Sigmoid colon (tissue), 7 donors: ENCODE measurements around the gene SHH. TPM values are rescaled to one million over a fixed set of nuclear protein-coding genes. Genes with fewer than 3 reads are reported as not detected.
"Not testable (repeated sequence)": the region's sequence is repeated elsewhere in the genome, so short reads cannot be mapped to it uniquely, and the experiment has no call there.

Source experiments
- DNase-seq: peaks from one replicate; pipeline ENCODE4 v3.0.0-alpha.2; 2019
- H3K27ac ChIP-seq, 4 donors: fragments of 200-600 bp; sonication (generic); one replicate each; pipeline ENCODE4 v1.5.1; 2016 to 2019; ENCODE audit warnings: mild to moderate bottlenecking in 1 of 4
- H3K27me3 ChIP-seq, 3 donors: fragments of 200-600 bp; sonication (generic); one replicate each; pipeline ENCODE4 v1.5.1; 2019; ENCODE audit warnings: mild to moderate bottlenecking in 1 of 3
- H3K36me3 ChIP-seq, 4 donors: fragments of 200-600 bp; sonication (generic); one replicate each; pipeline ENCODE4 v1.5.1; 2016 to 2019
- H3K4me1 ChIP-seq, 4 donors: fragments of 200-600 bp; sonication (generic); one replicate each; pipeline ENCODE4 v1.5.1; 2017 to 2019
- H3K4me3 ChIP-seq, 4 donors: fragments of 200-600 bp; sonication (generic); one replicate each; pipeline ENCODE4 v1.5.1; 2017 to 2019; ENCODE audit warnings: mild to moderate bottlenecking in 2 of 4, moderate library complexity in 1 of 4
- H3K9me3 ChIP-seq, 4 donors: fragments of 200-600 bp in 3 of 4; sonication (generic) in 3 of 4; one replicate each; pipeline versions ENCODE4 v1.5.1 to v1.6.1; 2013 to 2019
- EP300 ChIP-seq, 4 donors: sonication (generic); formaldehyde crosslinking; IDR thresholded peaks; one replicate each; pipeline ENCODE4 v1.6.1; 2017; ENCODE audit warnings: antibody characterized with exemption in 4 of 4
- POLR2A ChIP-seq, 2 donors: fragments of 450-650 bp; IDR thresholded peaks; one replicate each; pipeline ENCODE4 v1.6.1; 2016; ENCODE audit warnings: antibody characterized with exemption in 2 of 2, mild to moderate bottlenecking in 2 of 2, moderate library complexity in 2 of 2
- POLR2AphosphoS5 ChIP-seq, 4 donors: sonication (generic); formaldehyde crosslinking; IDR thresholded peaks; one replicate each; pipeline ENCODE4 v1.6.1; 2017; ENCODE audit warnings: antibody characterized with exemption in 4 of 4
- WGBS, 2 donors: extraction: QIAGEN DNeasy Blood & Tissue Kit; methylation state at CpG; one replicate each; pipeline ENCODE4 v1.1.7; 2013; 5-methylcytosine and 5-hydroxymethylcytosine counted together
- intact Hi-C: fragments of 100-400 bp; cut with DNase I; formaldehyde crosslinking; loops from one replicate; pipeline ENCODE4 v1.15.1; 2023
- polyA plus RNA-seq, 3 donors: library from polyadenylated mRNA; stranded (reverse); fragments of 200-250 nt; gene quantifications; one replicate each; pipeline ENCODE4 v1.2.3, GENCODE V29; 2013
- total RNA-seq, 4 donors: library from RNA; depleted of rRNA; stranded (reverse); fragments of >200 nt; gene quantifications; one replicate each; pipeline ENCODE4 v1.1.0, GENCODE V29; 2016
- TF ChIP-seq, protein P1 (sequence below), 4 experiments: fragments of 450-650 bp in 3 of 4; fragments of 200-600 bp in 1 of 4; IDR thresholded peaks; one replicate each; pipeline ENCODE4 v1.5.1; 2016 to 2019; ENCODE audit warnings: antibody characterized with exemption in 4 of 4, mild to moderate bottlenecking in 3 of 4, moderate library complexity in 2 of 4
- donor health status: healthy with polysubstance abuse.
- donor health status: Bipolar disorder and iron deficiency.
- donor health status: healthy.

SHH gene
- total and polyA plus RNA-seq, 7 donors, result 0.46 to 1.8 (median 0.60) TPM; not detected in 4

DNA sequence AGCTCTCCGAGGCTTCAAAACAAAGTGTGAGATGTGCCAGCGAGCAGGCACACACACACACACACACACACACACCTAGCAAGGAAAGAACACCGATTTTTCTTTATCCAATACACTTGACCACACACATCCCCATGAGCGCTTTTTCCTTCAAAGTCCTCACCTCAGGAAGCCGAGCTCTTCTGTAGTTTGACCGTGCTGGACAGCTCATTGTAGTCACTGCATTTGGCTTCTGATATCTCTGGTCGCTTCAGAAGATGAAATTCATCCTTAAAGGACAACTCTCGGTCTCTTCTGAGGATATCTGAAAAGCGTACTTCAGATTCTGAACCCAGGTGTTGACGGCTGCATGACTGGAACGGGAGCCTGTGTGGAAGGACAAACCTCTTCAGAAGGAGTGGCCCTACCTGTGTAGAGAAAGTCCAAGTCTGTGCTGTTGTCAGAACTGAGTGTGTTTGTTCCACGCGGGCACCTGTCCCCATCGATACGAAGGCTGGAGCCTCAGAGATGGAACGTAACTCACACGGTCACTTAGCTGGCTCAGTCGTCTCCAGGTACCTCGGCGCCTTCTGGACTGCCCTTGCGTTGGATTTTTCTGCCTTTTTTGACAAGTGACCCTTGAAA, 28.1 kb upstream of the SHH start:
- intact Hi-C loops, result no loop called here
- peaks cover 0 to 19% (median 0%) of the 10 kb centered on the region in 3 donors for H3K27me3 ChIP-seq
- TF ChIP-seq POLR2A (IDR thresholded peaks at IDR 0.05), result no peak
- no peak for TF ChIP-seq EP300 (IDR thresholded peaks at IDR 0.05)
- TF ChIP-seq, protein P1, sequence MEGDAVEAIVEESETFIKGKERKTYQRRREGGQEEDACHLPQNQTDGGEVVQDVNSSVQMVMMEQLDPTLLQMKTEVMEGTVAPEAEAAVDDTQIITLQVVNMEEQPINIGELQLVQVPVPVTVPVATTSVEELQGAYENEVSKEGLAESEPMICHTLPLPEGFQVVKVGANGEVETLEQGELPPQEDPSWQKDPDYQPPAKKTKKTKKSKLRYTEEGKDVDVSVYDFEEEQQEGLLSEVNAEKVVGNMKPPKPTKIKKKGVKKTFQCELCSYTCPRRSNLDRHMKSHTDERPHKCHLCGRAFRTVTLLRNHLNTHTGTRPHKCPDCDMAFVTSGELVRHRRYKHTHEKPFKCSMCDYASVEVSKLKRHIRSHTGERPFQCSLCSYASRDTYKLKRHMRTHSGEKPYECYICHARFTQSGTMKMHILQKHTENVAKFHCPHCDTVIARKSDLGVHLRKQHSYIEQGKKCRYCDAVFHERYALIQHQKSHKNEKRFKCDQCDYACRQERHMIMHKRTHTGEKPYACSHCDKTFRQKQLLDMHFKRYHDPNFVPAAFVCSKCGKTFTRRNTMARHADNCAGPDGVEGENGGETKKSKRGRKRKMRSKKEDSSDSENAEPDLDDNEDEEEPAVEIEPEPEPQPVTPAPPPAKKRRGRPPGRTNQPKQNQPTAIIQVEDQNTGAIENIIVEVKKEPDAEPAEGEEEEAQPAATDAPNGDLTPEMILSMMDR (IDR thresholded peaks at IDR 0.05), result no peak
- no peak for TF ChIP-seq POLR2AphosphoS5 (IDR thresholded peaks at IDR 0.05)

DNA sequence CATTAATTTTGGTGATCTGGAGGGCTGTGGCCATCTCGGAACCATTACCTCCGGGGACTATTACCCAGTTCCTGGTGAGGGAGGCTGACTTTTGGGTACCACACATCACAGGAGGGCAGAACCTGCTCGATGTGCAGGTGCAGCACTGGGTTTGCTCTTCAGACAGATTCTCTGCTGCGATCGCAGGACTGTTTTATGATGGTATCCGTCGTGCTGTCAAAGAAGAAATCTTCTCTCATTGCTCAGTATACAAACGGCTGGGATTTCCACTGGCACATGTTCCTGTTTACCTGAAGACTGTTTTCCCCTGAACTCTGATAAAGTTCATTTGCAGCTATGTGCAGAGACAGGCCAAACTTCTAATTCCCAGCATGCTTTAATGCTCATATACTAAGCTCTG, 27.2 kb upstream of the SHH start:
- Histone ChIP-seq H3K4me3 (no peak overlapping the region), H3K36me3 (no peaks in the 10 kb centered on the region), H3K9me3 (no peaks in the 10 kb centered on the region), H3K27ac (no peak overlapping the region), H3K27me3 (peaks cover 0 to 13% (median 0%) of the 10 kb centered on the region in 3 donors), H3K4me1 (no peaks in the 10 kb centered on the region)
- 55 to 77% methylated on average over 8 of the region's 8 CpGs for WGBS, 2 donors
- peak; percentile 3 for DNase-seq
- TF ChIP-seq EP300 (IDR thresholded peaks at IDR 0.05) (no peak), POLR2A (IDR thresholded peaks at IDR 0.05) (no peak), POLR2AphosphoS5 (IDR thresholded peaks at IDR 0.05) (no peak)
- TF ChIP-seq, protein P1 (IDR thresholded peaks at IDR 0.05), result no peak
- intact Hi-C loops, result no loop called here

More for the DNA sequence above, 28.1 kb upstream of the SHH start:
- H3K9me3 ChIP-seq, result no peaks in the 10 kb centered on the region
- no peak overlapping the region for H3K27ac ChIP-seq
- no peaks in the 10 kb centered on the region for H3K36me3 ChIP-seq
- 84 to 87% methylated on average over 21 of the region's 21 CpGs for WGBS, 2 donors
- H3K4me1 ChIP-seq, result no peaks in the 10 kb centered on the region
- H3K4me3 ChIP-seq, result no peak overlapping the region
- peak; percentile 43 for DNase-seq

DNA sequence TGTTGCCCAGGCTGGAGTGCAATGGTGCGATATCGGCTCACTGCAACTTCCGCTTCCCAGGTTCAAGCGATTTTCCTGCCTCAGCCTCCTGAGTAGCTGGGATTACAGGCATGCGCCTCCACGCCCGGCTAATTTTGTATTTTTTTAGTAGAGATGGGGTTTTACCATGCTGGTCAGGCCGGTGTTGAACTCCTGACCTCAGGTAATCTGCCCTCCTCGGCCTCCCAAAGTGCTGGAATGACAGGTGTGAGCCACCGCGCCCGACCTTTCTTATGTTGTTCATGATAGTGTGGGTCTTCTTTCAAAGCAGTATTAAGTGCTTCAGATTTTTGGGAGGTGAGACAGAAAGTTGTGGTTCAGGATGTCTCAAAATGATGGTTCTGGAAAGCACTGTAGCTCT, 26.0 kb upstream of the SHH start:
- H3K4me1 ChIP-seq, H3K4me3 ChIP-seq, H3K36me3 ChIP-seq, H3K27me3 ChIP-seq, intact Hi-C loops, H3K9me3 ChIP-seq, H3K27ac ChIP-seq: not testable (repeated sequence)
- DNase-seq, result peak; percentile 8
- 93 to 95% methylated on average over 12 of the region's 12 CpGs for WGBS, 2 donors

DNA sequence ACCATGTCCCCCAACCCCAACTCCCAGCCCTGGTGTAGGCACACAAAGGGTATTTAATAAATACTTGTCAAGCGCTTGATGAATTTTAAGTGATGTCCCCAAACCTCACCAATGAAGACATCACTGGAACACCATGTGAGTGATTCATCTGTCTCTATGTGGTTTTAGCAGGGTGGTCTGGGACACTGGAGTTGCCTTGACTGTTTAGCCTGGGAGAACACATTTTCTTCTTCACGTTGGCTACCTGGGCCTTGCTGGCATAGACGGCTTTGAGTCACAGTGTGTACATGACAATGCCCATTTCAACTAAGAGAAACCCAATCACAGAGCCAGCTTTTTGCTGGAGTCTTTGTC, 24.8 kb upstream of the SHH start:
- DNase-seq, result peak; percentile 18
- Histone ChIP-seq H3K4me3 (no peak overlapping the region), H3K36me3 (no peaks in the 10 kb centered on the region), H3K9me3 (no peaks in the 10 kb centered on the region), H3K27ac (no peak overlapping the region), H3K27me3 (peaks cover 0 to 12% (median 0%) of the 10 kb centered on the region in 3 donors), H3K4me1 (no peaks in the 10 kb centered on the region)
- 87 to 94% methylated on average over 3 of the region's 3 CpGs for WGBS, 2 donors
- intact Hi-C loops, result no loop called here
- TF ChIP-seq POLR2AphosphoS5 (IDR thresholded peaks at IDR 0.05), result no peak
- TF ChIP-seq, protein P1 (IDR thresholded peaks at IDR 0.05), result no peak
- TF ChIP-seq POLR2A (IDR thresholded peaks at IDR 0.05), result no peak
- TF ChIP-seq EP300 (IDR thresholded peaks at IDR 0.05), result no peak

DNA sequence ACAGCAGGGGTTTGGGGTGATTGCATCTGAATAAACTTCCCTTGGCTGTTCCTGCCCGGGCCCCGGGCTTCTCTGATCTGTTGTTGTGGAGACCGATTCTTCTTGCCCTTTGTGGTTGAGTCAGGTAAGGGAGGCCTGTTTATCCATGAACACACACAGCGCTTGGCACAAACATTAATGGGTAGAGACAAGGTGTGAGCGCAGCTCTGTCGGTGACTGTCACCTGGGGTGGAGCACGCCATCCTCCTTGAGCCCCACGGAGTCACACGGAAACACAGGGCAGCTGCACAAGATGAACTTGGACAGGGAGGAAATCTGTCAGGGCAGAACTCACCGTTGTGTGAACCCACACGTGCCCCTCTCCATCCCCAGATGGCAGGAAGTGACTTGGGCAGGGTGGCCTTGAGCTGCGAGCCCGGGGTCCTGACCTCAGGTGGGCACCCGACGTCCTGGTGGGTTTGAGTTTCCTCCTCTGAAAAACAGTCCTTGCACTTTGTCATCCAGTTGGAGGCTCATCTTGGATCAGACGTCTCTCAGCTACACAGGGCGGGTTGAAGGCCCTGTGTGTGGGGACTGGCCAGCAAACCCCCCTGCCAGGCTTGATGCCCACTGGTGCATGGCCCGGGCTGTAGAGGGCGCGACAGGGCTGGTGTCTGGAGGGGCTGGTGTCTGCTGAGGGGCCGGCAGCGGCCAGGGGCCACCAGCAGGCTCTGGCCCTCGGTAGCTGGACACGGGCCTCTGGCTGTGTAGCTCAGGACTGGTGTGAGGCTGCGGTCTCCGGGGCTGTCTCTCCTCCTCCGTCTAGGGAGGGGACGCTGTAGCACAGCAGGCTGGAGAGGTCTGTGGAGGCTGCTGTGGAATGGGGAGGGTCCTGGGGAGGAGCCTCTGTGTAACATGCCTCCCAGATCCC, 24.2 kb upstream of the SHH start:
- no peak overlapping the region for H3K27ac ChIP-seq
- WGBS, 2 donors, result 78 to 91% methylated on average over 28 of the region's 28 CpGs
- DNase-seq, result peak; percentile 46
- peaks cover 0 to 12% (median 0%) of the 10 kb centered on the region in 3 donors for H3K27me3 ChIP-seq
- intact Hi-C loops, result no loop called here
- no peaks in the 10 kb centered on the region for H3K36me3 ChIP-seq
- H3K4me1 ChIP-seq, result no peaks in the 10 kb centered on the region
- no peak overlapping the region for H3K4me3 ChIP-seq
- H3K9me3 ChIP-seq, result no peaks in the 10 kb centered on the region
- TF ChIP-seq, protein P1 (IDR thresholded peaks at IDR 0.05), result no peak
- TF ChIP-seq POLR2A (IDR thresholded peaks at IDR 0.05) (no peak), POLR2AphosphoS5 (IDR thresholded peaks at IDR 0.05) (no peak), EP300 (IDR thresholded peaks at IDR 0.05) (no peak)
